Duodenal mucosa (tissue), 2 donors: Measurements from ENCODE around the gene FEZF1.

Source experiments
- H3K27ac ChIP-seq: one replicate; pipeline ENCODE4 v1.7.0; 2013; ENCODE audit warnings: low read depth, low read length
- H3K27me3 ChIP-seq, 2 donors: one replicate each; pipeline ENCODE4 v1.7.0; 2013; ENCODE audit warnings: low read length in 2 of 2, control low read depth in 1 of 2; ENCODE audit not compliant: insufficient read depth in 2 of 2, control insufficient read depth in 1 of 2
- H3K36me3 ChIP-seq, 2 donors: one replicate each; pipeline ENCODE4 v1.7.0; 2013; ENCODE audit warnings: low read length in 2 of 2, control low read depth in 1 of 2; ENCODE audit not compliant: insufficient read depth in 2 of 2, control insufficient read depth in 1 of 2
- H3K4me1 ChIP-seq, 2 donors: one replicate each; pipeline ENCODE4 v1.7.0; 2013; ENCODE audit warnings: low read length in 2 of 2, control low read depth in 1 of 2; ENCODE audit not compliant: insufficient read depth in 2 of 2, control insufficient read depth in 1 of 2
- H3K4me3 ChIP-seq, 2 donors: one replicate each; pipeline ENCODE4 v1.7.0; 2013; ENCODE audit warnings: low read length in 2 of 2, low read depth in 1 of 2
- H3K9ac ChIP-seq, 2 donors: one replicate each; pipeline ENCODE4 v1.7.0; 2013; ENCODE audit warnings: low read length in 2 of 2, low read depth in 1 of 2
- H3K9me3 ChIP-seq, 2 donors: one replicate each; pipeline ENCODE4 v1.7.0; 2013; ENCODE audit warnings: low read length in 2 of 2, control low read depth in 1 of 2; ENCODE audit not compliant: control insufficient read depth in 1 of 2

Gene FEZF1

GRCh38 chr7:122304319-122304975 is at the start of gene FEZF1:
Gene FEZF1, minus strand, starts transcription at chr7:122304750. Its CDS starts 313 bp downstream, at chr7:122304437.
- H3K27me3 ChIP-seq = peaks cover 92 to 99% of the 10 kb centered on the region in 2 donors
- no peak within 1 kb of the TSS for H3K27ac ChIP-seq
- H3K4me3 ChIP-seq = peak within 1 kb of the TSS; percentile 38 to 41
- H3K9me3 ChIP-seq = no peaks in the 10 kb centered on the region
- H3K9ac ChIP-seq = no peak within 1 kb of the TSS
- no peaks in the 10 kb centered on the region for H3K36me3 ChIP-seq
- H3K4me1 ChIP-seq = peaks cover 21 to 31% of the 10 kb centered on the region in 2 donors

GRCh38 chr7:122352454-122352853 is 47.9 kb upstream of the FEZF1 start:
- Histone ChIP-seq H3K4me1 (no peaks in the 10 kb centered on the region), H3K36me3 (no peaks in the 10 kb centered on the region), H3K4me3 (no peak overlapping the region), H3K27me3 (no peaks in the 10 kb centered on the region), H3K9me3 (no peaks in the 10 kb centered on the region), H3K27ac (no peak overlapping the region), H3K9ac (no peak overlapping the region)

- no peak overlapping the region for H3K27ac ChIP-seq
- H3K4me1 ChIP-seq = no peaks in the 10 kb centered on the region
- no peaks in the 10 kb centered on the region for H3K9me3 ChIP-seq
- H3K9ac ChIP-seq = no peak overlapping the region
- no peaks in the 10 kb centered on the region for H3K27me3 ChIP-seq
- no peak overlapping the region for H3K4me3 ChIP-seq
- H3K36me3 ChIP-seq = no peaks in the 10 kb centered on the region
These were observed 46.2 kb upstream of the FEZF1 start for GRCh38 chr7:122350701-122351100.

- Histone ChIP-seq H3K36me3 (no peaks in the 10 kb centered on the region), H3K9me3 (no peaks in the 10 kb centered on the region), H3K4me1 (no peaks in the 10 kb centered on the region), H3K27ac (no peak overlapping the region), H3K27me3 (no peaks in the 10 kb centered on the region), H3K4me3 (no peak overlapping the region), H3K9ac (no peak overlapping the region)
These were observed 39.7 kb upstream of the FEZF1 start for GRCh38 chr7:122344303-122344620.

GRCh38 chr7:122343601-122344302 is 39.2 kb upstream of the FEZF1 start:
- no peaks in the 10 kb centered on the region for H3K36me3 ChIP-seq
- no peaks in the 10 kb centered on the region for H3K9me3 ChIP-seq
- no peak overlapping the region for H3K9ac ChIP-seq
- no peak overlapping the region for H3K27ac ChIP-seq
- H3K27me3 ChIP-seq = no peaks in the 10 kb centered on the region
- no peak overlapping the region for H3K4me3 ChIP-seq
- no peaks in the 10 kb centered on the region for H3K4me1 ChIP-seq

GRCh38 chr7:122340427-122340826 is 35.9 kb upstream of the FEZF1 start:
- Histone ChIP-seq H3K36me3 (no peaks in the 10 kb centered on the region), H3K9ac (no peak overlapping the region), H3K27me3 (no peaks in the 10 kb centered on the region), H3K4me1 (no peaks in the 10 kb centered on the region), H3K9me3 (no peaks in the 10 kb centered on the region), H3K27ac (no peak overlapping the region), H3K4me3 (no peak overlapping the region)

- Histone ChIP-seq H3K9ac (no peak overlapping the region), H3K9me3 (no peaks in the 10 kb centered on the region), H3K36me3 (no peaks in the 10 kb centered on the region), H3K27me3 (no peaks in the 10 kb centered on the region), H3K4me3 (no peak overlapping the region), H3K27ac (no peak overlapping the region), H3K4me1 (no peaks in the 10 kb centered on the region)
These were observed 34.8 kb upstream of the FEZF1 start for GRCh38 chr7:122339145-122339904.

- Histone ChIP-seq H3K4me3 (no peak overlapping the region), H3K36me3 (no peaks in the 10 kb centered on the region), H3K4me1 (no peaks in the 10 kb centered on the region)
These were observed 32.5 kb upstream of the FEZF1 start for GRCh38 chr7:122337011-122337410.

GRCh38 chr7:122329145-122329802 is 24.7 kb upstream of the FEZF1 start:
- no peaks in the 10 kb centered on the region for H3K4me1 ChIP-seq
- H3K9me3 ChIP-seq = no peaks in the 10 kb centered on the region
- no peak overlapping the region for H3K27ac ChIP-seq
- no peaks in the 10 kb centered on the region for H3K27me3 ChIP-seq
- H3K36me3 ChIP-seq = no peaks in the 10 kb centered on the region
- no peak overlapping the region for H3K4me3 ChIP-seq
- no peak overlapping the region for H3K9ac ChIP-seq

More at GRCh38 chr7:122337011-122337410, 32.5 kb upstream of the FEZF1 start:
- H3K27me3 ChIP-seq = no peaks in the 10 kb centered on the region
- H3K27ac ChIP-seq = no peak overlapping the region
- H3K9me3 ChIP-seq = no peaks in the 10 kb centered on the region
- no peak overlapping the region for H3K9ac ChIP-seq

- no peaks in the 10 kb centered on the region for H3K36me3 ChIP-seq
- no peaks in the 10 kb centered on the region for H3K9me3 ChIP-seq
- no peaks in the 10 kb centered on the region for H3K27me3 ChIP-seq
- H3K4me1 ChIP-seq = no peaks in the 10 kb centered on the region
- no peak overlapping the region for H3K9ac ChIP-seq
- no peak overlapping the region for H3K27ac ChIP-seq
- H3K4me3 ChIP-seq = no peak overlapping the region
These were observed 23.4 kb upstream of the FEZF1 start for GRCh38 chr7:122327969-122328368.
